MCF 10A (cell line): Measurements from ENCODE around the gene UMAD1. TPM values are rescaled to one million over a fixed set of nuclear protein-coding genes. Genes with fewer than 3 reads are reported as not detected.

Experiments
- BruUV-seq: library from RNA; stranded (reverse); fragments of 400-500 nt; replicated peaks from 2 replicates; lab custom pipeline; 2021; lab: Mats Ljungman, UMichigan
- CTCF ChIA-PET: fragments of 300-600 bp; sonication (Branson Sonifier 250); formaldehyde crosslinking; extraction: SDS; loops from one replicate; lab custom pipeline; 2021; ENCODE audit warnings: antibody characterized with exemption, inconsistent platforms; lab: Yijun Ruan, JAX
- POLR2A ChIA-PET: fragments of 300-600, 350-650 bp; sonication (Branson Sonifier 250); formaldehyde crosslinking; extraction: SDS; loops from one replicate; lab custom pipeline; 2020; ENCODE audit warnings: antibody characterized with exemption, inconsistent platforms; lab: Yijun Ruan, JAX
- DNase-seq: peaks from one replicate; pipeline ENCODE4 v3.0.0-alpha.2; 2018; ENCODE audit not compliant: unreplicated experiment
- H3K27ac Mint-ChIP-seq: one replicate; pipeline ENCODE4 v1.8.0; 2022; ENCODE audit warnings: mild to moderate bottlenecking, low read depth, mixed read lengths; ENCODE audit not compliant: unreplicated experiment
- H3K27me3 Mint-ChIP-seq: one replicate; pipeline ENCODE4 v1.8.0; 2022; ENCODE audit warnings: mixed read lengths; ENCODE audit not compliant: insufficient read depth, unreplicated experiment
- H3K36me3 Mint-ChIP-seq: one replicate; pipeline ENCODE4 v1.8.0; 2022; ENCODE audit warnings: mild to moderate bottlenecking, moderate library complexity, mixed read lengths; ENCODE audit not compliant: insufficient read depth, unreplicated experiment
- H3K4me1 Mint-ChIP-seq: one replicate; pipeline ENCODE4 v1.8.0; 2022; ENCODE audit warnings: mixed read lengths; ENCODE audit not compliant: insufficient read depth, unreplicated experiment
- H3K4me3 Mint-ChIP-seq: one replicate; pipeline ENCODE4 v1.8.0; 2022; ENCODE audit warnings: mild to moderate bottlenecking, moderate library complexity, mixed read lengths; ENCODE audit not compliant: unreplicated experiment
- H3K9me3 Mint-ChIP-seq: one replicate; pipeline ENCODE4 v1.8.0; 2022; ENCODE audit warnings: mixed read lengths; ENCODE audit not compliant: unreplicated experiment
- intact Hi-C: fragments of 100-400 bp; cut with micrococcal nuclease; formaldehyde crosslinking; loops from 2 replicates; pipeline ENCODE4 v1.14.1; 2022
- total RNA-seq: library from RNA; stranded (reverse); gene quantifications from 2 replicates; pipeline ENCODE4 v1.2.3, GENCODE V29; 2022
- TF ChIP-seq, protein P1 (sequence below): fragments of 200-600 bp; IDR thresholded peaks from one replicate; pipeline ENCODE4 v1.8.0; 2022; ENCODE audit warnings: antibody characterized with exemption, mild to moderate bottlenecking; ENCODE audit not compliant: unreplicated experiment

Gene UMAD1
- total RNA-seq, 1 experiment from 2014 or later: 7.1 TPM

DNA sequence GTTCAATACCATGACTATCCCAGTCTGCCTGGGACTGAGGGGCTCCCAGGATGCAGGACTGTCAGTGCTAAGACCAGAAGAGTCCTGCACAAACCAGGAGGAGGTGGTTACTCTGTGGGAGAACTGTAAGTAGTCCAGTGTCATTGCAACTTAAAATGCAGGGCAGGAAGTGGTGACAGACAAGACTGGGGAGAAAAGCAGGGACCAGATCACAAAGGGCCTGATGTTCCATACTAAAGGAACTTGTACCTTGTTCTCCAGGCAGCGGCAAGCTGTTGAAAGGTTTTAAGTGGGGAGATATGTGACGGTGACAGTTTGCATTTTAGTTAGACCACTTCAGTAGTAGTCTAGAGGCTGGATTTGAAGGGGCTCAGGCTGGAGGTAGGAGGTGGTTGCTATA, 262.3 kb downstream of the UMAD1 start:
- Mint-ChIP-seq H3K4me1 (no peaks in the 10 kb centered on the region), H3K27ac (no peak overlapping the region), H3K4me3 (no peak overlapping the region), H3K36me3 (peaks cover 5% of the 10 kb centered on the region), H3K27me3 (no peaks in the 10 kb centered on the region), H3K9me3 (no peaks in the 10 kb centered on the region)
- no TSS peak for BruUV-seq
- no peak for DNase-seq
- POLR2A ChIA-PET: no interaction called here
- CTCF ChIA-PET: interaction anchor here (0.6 kb wide), 2 partner anchors 131 to 370 kb away, joined by 3 read pairs; no protein-coding TSS in a partner anchor
- intact Hi-C loops: no loop called here
- TF ChIP-seq, protein P1, sequence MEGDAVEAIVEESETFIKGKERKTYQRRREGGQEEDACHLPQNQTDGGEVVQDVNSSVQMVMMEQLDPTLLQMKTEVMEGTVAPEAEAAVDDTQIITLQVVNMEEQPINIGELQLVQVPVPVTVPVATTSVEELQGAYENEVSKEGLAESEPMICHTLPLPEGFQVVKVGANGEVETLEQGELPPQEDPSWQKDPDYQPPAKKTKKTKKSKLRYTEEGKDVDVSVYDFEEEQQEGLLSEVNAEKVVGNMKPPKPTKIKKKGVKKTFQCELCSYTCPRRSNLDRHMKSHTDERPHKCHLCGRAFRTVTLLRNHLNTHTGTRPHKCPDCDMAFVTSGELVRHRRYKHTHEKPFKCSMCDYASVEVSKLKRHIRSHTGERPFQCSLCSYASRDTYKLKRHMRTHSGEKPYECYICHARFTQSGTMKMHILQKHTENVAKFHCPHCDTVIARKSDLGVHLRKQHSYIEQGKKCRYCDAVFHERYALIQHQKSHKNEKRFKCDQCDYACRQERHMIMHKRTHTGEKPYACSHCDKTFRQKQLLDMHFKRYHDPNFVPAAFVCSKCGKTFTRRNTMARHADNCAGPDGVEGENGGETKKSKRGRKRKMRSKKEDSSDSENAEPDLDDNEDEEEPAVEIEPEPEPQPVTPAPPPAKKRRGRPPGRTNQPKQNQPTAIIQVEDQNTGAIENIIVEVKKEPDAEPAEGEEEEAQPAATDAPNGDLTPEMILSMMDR: no peak

DNA sequence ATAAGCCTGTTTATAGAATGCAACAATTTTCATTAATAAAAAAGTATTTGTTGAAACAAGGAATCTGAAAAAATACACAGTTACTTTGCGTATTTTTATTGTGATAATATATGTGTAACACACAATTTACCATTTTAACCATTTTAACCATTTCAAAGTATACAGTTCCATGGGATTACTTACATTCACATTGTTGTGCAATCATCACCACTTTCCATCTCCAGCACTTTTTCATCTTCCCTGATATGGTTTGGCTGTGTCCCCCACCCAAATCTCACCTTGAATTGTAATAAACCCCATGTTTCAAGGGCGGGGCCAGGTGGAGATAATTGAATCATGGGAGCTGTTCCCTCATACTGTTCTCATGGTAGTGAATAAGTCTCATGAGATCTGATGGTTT, 266.8 kb downstream of the UMAD1 start:
- Mint-ChIP-seq H3K4me1 (peaks cover 11% of the 10 kb centered on the region), H3K4me3 (no peak overlapping the region), H3K9me3 (no peaks in the 10 kb centered on the region), H3K27me3 (no peaks in the 10 kb centered on the region), H3K27ac (no peak overlapping the region), H3K36me3 (peaks cover 5% of the 10 kb centered on the region)
- TF ChIP-seq, protein P1: no peak
- CTCF ChIA-PET: no interaction called here
- DNase-seq: no peak
- BruUV-seq: no TSS peak
- POLR2A ChIA-PET: no interaction called here
- intact Hi-C loops: no loop called here

DNA sequence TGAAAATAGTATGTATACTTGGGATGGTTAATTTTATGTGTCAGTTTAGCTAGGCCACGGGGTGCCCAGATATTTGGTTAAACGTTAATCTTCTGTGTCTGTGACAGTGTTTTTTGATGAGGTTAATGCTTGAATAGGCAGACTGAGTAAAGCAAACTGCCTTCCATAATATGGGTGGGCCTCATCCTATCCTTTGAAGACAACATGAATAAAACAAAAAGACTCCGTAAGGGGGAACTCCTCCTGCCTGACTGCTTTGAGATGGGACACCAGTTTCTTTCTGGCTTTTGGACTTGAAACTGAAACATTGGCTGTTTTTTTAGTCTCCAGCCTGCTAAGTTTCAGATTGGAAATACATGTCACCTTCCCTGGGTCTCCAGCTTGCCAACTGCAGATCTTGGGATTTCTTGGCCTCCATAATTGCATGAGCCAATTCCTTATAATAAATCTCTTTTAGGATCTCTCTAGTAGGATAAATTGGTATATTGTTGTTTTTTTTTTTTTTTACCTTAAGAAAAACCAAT, 268.1 kb downstream of the UMAD1 start:
- intact Hi-C loops: no loop called here
- no TSS peak for BruUV-seq
- DNase-seq: no peak
- no peak overlapping the region for H3K27ac Mint-ChIP-seq
- no peaks in the 10 kb centered on the region for H3K36me3 Mint-ChIP-seq
- TF ChIP-seq, protein P1: no peak
- CTCF ChIA-PET: no interaction called here
- H3K4me1 Mint-ChIP-seq: peaks cover 14% of the 10 kb centered on the region
- H3K27me3 Mint-ChIP-seq: no peaks in the 10 kb centered on the region
- no peaks in the 10 kb centered on the region for H3K9me3 Mint-ChIP-seq
- H3K4me3 Mint-ChIP-seq: no peak overlapping the region
- POLR2A ChIA-PET: interaction anchor here (0.5 kb wide), 2 partner anchors 16 to 26 kb away, joined by 3 read pairs; no protein-coding TSS in a partner anchor

DNA sequence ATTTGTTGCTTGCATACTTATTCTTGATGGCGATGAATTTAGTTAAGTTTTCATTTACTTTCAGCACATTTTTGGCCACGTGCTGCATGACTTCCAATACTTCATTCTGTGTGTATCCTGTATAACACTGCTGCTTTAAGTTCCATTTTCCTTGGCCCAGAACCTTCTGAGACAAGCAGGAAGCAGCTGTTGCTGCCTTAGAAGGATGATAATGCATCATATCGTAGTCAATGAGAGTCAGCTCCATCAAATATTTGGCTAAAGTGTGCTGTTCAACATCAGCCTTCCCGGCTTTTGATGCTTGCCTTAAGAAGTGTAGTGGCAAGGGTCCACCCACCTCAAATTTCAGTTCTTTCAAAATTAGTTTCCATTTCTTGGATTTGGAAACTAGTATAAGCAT, 268.8 kb downstream of the UMAD1 start:
- TF ChIP-seq, protein P1: no peak
- DNase-seq: no peak
- H3K9me3 Mint-ChIP-seq: no peaks in the 10 kb centered on the region
- no peak overlapping the region for H3K27ac Mint-ChIP-seq
- no peaks in the 10 kb centered on the region for H3K36me3 Mint-ChIP-seq
- ChIA-PET POLR2A (interaction anchor here (1.4 kb wide), 1 partner anchor 32 kb away, joined by 4 read pairs; no protein-coding TSS in a partner anchor), CTCF (no interaction called here)
- intact Hi-C loops: no loop called here
- no TSS peak for BruUV-seq
- no peaks in the 10 kb centered on the region for H3K27me3 Mint-ChIP-seq
- H3K4me3 Mint-ChIP-seq: no peak overlapping the region
- peaks cover 14% of the 10 kb centered on the region for H3K4me1 Mint-ChIP-seq
